SU-DHL-6 (cell line): ENCODE results near the gene SLC5A6.

Experiments used
- EZH2phosphoT487 ChIP-seq: fragments of 200-600 bp; sonication (generic), shearing (Covaris generic); conservative IDR thresholded peaks from 2 replicates; pipeline ENCODE4 v1.6.1; 2018; ENCODE audit warnings: mild to moderate bottlenecking, antibody characterized with exemption, low read length, moderate library complexity, mixed read lengths
- TF ChIP-seq, protein P1 (sequence below): fragments of 200-600 bp; sonication (generic); IDR thresholded peaks from one replicate; pipeline ENCODE4 v1.5.1; 2017; ENCODE audit warnings: antibody characterized with exemption, mild to moderate bottlenecking, low read length, moderate library complexity; ENCODE audit not compliant: insufficient read depth, poor library complexity, severe bottlenecking

DNA sequence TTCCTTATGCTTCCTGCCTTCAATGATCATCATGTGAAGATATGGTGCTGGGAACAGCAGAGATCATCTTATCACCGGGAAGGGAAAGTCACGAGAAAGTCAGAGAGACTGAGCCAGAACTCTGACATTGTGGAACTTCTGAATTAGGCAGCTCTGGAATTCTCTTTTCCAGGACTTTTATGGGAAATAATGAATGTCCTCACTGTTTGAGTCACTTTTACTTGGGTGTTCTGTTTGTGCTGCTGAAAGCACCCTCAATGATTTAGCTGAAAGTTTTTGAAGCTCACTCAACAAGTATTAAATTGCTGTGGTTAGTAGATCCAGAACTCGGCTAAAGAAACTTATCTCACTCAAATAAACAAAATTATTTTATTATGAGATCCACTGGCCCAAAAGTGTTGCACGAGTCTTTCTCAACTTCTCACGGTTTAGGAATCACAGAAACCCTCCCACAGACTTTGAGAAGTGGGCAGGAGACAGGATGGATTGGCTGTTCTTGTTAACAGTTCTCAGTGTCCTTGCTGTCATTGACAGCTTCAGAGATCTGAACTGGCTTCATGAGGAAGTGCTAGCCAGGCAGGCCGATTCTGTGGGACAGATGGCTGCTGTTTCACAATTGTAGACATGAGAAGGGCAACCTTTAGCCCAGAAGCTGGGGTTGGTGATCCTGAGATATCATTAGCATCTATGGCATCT lies 26.6 kb downstream of the SLC5A6 start:
- TF ChIP-seq, protein P1, sequence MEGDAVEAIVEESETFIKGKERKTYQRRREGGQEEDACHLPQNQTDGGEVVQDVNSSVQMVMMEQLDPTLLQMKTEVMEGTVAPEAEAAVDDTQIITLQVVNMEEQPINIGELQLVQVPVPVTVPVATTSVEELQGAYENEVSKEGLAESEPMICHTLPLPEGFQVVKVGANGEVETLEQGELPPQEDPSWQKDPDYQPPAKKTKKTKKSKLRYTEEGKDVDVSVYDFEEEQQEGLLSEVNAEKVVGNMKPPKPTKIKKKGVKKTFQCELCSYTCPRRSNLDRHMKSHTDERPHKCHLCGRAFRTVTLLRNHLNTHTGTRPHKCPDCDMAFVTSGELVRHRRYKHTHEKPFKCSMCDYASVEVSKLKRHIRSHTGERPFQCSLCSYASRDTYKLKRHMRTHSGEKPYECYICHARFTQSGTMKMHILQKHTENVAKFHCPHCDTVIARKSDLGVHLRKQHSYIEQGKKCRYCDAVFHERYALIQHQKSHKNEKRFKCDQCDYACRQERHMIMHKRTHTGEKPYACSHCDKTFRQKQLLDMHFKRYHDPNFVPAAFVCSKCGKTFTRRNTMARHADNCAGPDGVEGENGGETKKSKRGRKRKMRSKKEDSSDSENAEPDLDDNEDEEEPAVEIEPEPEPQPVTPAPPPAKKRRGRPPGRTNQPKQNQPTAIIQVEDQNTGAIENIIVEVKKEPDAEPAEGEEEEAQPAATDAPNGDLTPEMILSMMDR, result no peak
- no peak for TF ChIP-seq EZH2phosphoT487
